Purkinje cell (primary cell): ENCODE data around the gene ZBBX. TPM values are rescaled to one million over a fixed set of nuclear protein-coding genes. Genes with fewer than 3 reads are reported as not detected.

Experiments
- polyA plus RNA-seq: library from polyadenylated mRNA; unstranded; fragments of >200 nt; fragmentation: Nextera tagmentation; gene quantifications from 2 replicates; pipeline ENCODE4 v1.2.1, GENCODE V29; 2014

ZBBX gene
- polyA plus RNA-seq, result 3.0 and 10.8 TPM in 2 replicates

GRCh38 chr3:167380004-167380689 lies at the start of gene ZBBX:
TSS of gene ZBBX (minus strand) at chr3:167380297. CDS start at chr3:167372901, 7,396 bp downstream.

Other genes with a start within 250 kb of the ZBBX start
- gene SERPINI2, start 93.7 kb upstream of the ZBBX start, polyA plus RNA-seq, result 0.44 and 5.8 TPM in 2 replicates